Keratinocyte (primary cell): Measurements from ENCODE around the gene SKIC8. TPM values are rescaled to one million over a fixed set of nuclear protein-coding genes. Genes with fewer than 3 reads are reported as not detected.

Experiments
- DNase-seq: peaks from one replicate; pipeline ENCODE4 v3.0.0-alpha.2; 2011; ENCODE audit warnings: low read depth, missing footprints, low spot score
- FAIRE-seq: peaks from 2 replicates; lab custom pipeline; 2011; peaks lifted over from hg19 to GRCh38; lab: Jason Lieb, UNC
- H2AFZ ChIP-seq: 2 replicates; pipeline ENCODE4 v1.6.0; 2012; ENCODE audit warnings: low read length, control low read depth, inconsistent platforms; ENCODE audit not compliant: control insufficient read depth
- H3K27ac ChIP-seq: 2 replicates; pipeline ENCODE4 v1.5.1; 2011; ENCODE audit warnings: low read length; ENCODE audit not compliant: control insufficient read depth, insufficient read depth
- H3K27me3 ChIP-seq: 3 replicates; pipeline ENCODE4 v1.6.0; 2011; ENCODE audit warnings: low read length; ENCODE audit not compliant: control insufficient read depth, insufficient read depth; ENCODE audit errors: extremely low read depth
- H3K36me3 ChIP-seq, 2 experiments: 2 replicates in 1 of 2; 3 replicates in 1 of 2; pipeline ENCODE4 v1.5.1; 2011; ENCODE audit warnings: low read length in 2 of 2, mild to moderate bottlenecking in 1 of 2; ENCODE audit not compliant: control insufficient read depth in 2 of 2, insufficient read depth in 2 of 2; ENCODE audit errors: extremely low read depth in 1 of 2
- H3K4me1 ChIP-seq: 3 replicates; pipeline ENCODE4 v1.5.1; 2011; ENCODE audit warnings: low read length; ENCODE audit not compliant: control insufficient read depth, insufficient read depth; ENCODE audit errors: extremely low read depth
- H3K4me2 ChIP-seq: 3 replicates; pipeline ENCODE4 v1.6.0; 2011; ENCODE audit warnings: low read depth, low read length; ENCODE audit not compliant: control insufficient read depth, insufficient read depth; ENCODE audit errors: extremely low read depth
- H3K4me3 ChIP-seq, 3 experiments: fragments of 200-600 bp in 1 of 3; sonication (generic) in 1 of 3; 2 replicates in 2 of 3; 3 replicates in 1 of 3; pipeline ENCODE4 v1.5.1; 2011 to 2016; ENCODE audit warnings: low read length in 3 of 3, mild to moderate bottlenecking in 3 of 3, control low read depth in 2 of 3, inconsistent platforms in 1 of 3, low read depth in 1 of 3, mixed read lengths in 1 of 3, mixed run types in 1 of 3, moderate library complexity in 1 of 3; ENCODE audit not compliant: control insufficient read depth in 2 of 3, insufficient read depth in 2 of 3; ENCODE audit errors: extremely low read depth in 1 of 3
- H3K79me2 ChIP-seq: 2 replicates; pipeline ENCODE4 v1.6.0; 2012; ENCODE audit warnings: low read length; ENCODE audit not compliant: control insufficient read depth, insufficient read depth
- H3K9ac ChIP-seq: 3 replicates; pipeline ENCODE4 v1.6.0; 2011; ENCODE audit warnings: low read length; ENCODE audit not compliant: control insufficient read depth, insufficient read depth; ENCODE audit errors: extremely low read depth
- H3K9me1 ChIP-seq: 3 replicates; pipeline ENCODE4 v1.6.0; 2011; ENCODE audit warnings: low read length; ENCODE audit not compliant: control insufficient read depth, insufficient read depth; ENCODE audit errors: extremely low read depth
- H3K9me3 ChIP-seq: 2 replicates; pipeline ENCODE4 v1.5.1; 2012; ENCODE audit warnings: low read depth, low read length; ENCODE audit not compliant: control insufficient read depth
- H4K20me1 ChIP-seq: 3 replicates; pipeline ENCODE4 v1.6.0; 2011; ENCODE audit warnings: low read length; ENCODE audit not compliant: control insufficient read depth, insufficient read depth; ENCODE audit errors: extremely low read depth
- EZH2 ChIP-seq: IDR thresholded peaks from one replicate; pipeline ENCODE4 v1.6.1; 2012; ENCODE audit warnings: inconsistent platforms, mild to moderate bottlenecking, low read length, moderate library complexity
- dilution Hi-C: fragments of 300-500 bp; cut with MboI; formaldehyde crosslinking; loops from one replicate; pipeline ENCODE4 v1.7.0; 2020; ENCODE audit warnings: low sequenced_read_pairs; ENCODE audit not compliant: extremely low pct_ligation_motif_present
- polyA plus RNA-seq, 5 experiments: library from polyadenylated mRNA; depleted of rRNA in 3 of 5; stranded (reverse) in 3 of 5; stranded (forward) in 1 of 5; unstranded in 1 of 5; fragments of >200 nt; gene quantifications; 1 replicate in 1 of 5; 2 replicates in 3 of 5; 3 replicates in 1 of 5; pipeline versions ENCODE4 v1.2.1 to v1.2.3, GENCODE V29; 2011 to 2012; ENCODE audit warnings: missing spikeins in 2 of 5, low read depth in 1 of 5, low replicate concordance in 1 of 5
- TF ChIP-seq, protein P1 (sequence below), 3 experiments: IDR thresholded peaks in 1 of 3; conservative IDR thresholded peaks in 1 of 3; optimal IDR thresholded peaks in 1 of 3; 2 replicates in 2 of 3; 3 replicates in 1 of 3; pipeline versions ENCODE3 to v1.5.1; 2011; ENCODE audit warnings: low read length in 3 of 3, mild to moderate bottlenecking in 3 of 3, moderate library complexity in 2 of 3, control low read depth in 1 of 3, inconsistent platforms in 1 of 3; ENCODE audit not compliant: insufficient read depth in 2 of 3; ENCODE audit errors: extremely low read depth in 1 of 3

The SKIC8 gene
- polyA plus RNA-seq, 1 donor (not counting 4 experiments of a cell fraction or from before 2014, with no cell fraction given): 101 TPM

- no peak within 1 kb of the TSS for H2AFZ ChIP-seq
- no peaks in the 10 kb centered on the region for H3K79me2 ChIP-seq
- H4K20me1 ChIP-seq: no peaks in the 10 kb centered on the region
- FAIRE-seq (no peak), DNase-seq (no peak)
- no peaks in the 10 kb centered on the region for H3K36me3 ChIP-seq
- no peak within 1 kb of the TSS for H3K4me2 ChIP-seq
- H3K27ac ChIP-seq: no peak within 1 kb of the TSS
- peaks cover 49% of the 10 kb centered on the region for H3K27me3 ChIP-seq
- dilution Hi-C loops: no loop called here
- no peaks in the 10 kb centered on the region for H3K9me1 ChIP-seq
- no peaks in the 10 kb centered on the region for H3K9me3 ChIP-seq
- peak within 1 kb of the TSS in 1 of 3 experiments; percentile 22 for H3K4me3 ChIP-seq
- H3K9ac ChIP-seq: no peak within 1 kb of the TSS
- H3K4me1 ChIP-seq: no peaks in the 10 kb centered on the region
- peak; percentile 34 for TF ChIP-seq EZH2
- TF ChIP-seq, protein P1, sequence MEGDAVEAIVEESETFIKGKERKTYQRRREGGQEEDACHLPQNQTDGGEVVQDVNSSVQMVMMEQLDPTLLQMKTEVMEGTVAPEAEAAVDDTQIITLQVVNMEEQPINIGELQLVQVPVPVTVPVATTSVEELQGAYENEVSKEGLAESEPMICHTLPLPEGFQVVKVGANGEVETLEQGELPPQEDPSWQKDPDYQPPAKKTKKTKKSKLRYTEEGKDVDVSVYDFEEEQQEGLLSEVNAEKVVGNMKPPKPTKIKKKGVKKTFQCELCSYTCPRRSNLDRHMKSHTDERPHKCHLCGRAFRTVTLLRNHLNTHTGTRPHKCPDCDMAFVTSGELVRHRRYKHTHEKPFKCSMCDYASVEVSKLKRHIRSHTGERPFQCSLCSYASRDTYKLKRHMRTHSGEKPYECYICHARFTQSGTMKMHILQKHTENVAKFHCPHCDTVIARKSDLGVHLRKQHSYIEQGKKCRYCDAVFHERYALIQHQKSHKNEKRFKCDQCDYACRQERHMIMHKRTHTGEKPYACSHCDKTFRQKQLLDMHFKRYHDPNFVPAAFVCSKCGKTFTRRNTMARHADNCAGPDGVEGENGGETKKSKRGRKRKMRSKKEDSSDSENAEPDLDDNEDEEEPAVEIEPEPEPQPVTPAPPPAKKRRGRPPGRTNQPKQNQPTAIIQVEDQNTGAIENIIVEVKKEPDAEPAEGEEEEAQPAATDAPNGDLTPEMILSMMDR (optimal IDR thresholded peaks at IDR 0.05 in 1 of 3, IDR thresholded peaks at IDR 0.05 in 1 of 3, conservative IDR thresholded peaks at IDR 0.05 in 1 of 3; ENCODE audit: extremely low read depth in 1 of 3, insufficient read depth in 2 of 3, low read length in 3 of 3): no peak
These were observed 41.0 kb upstream of the SKIC8 start, which contains the start of gene CRABP1 for GRCh38 chr15:78340231-78341056. TSS of gene CRABP1 (plus strand) at chr15:78340353. CDS start at chr15:78340429, 76 bp downstream.

- Histone ChIP-seq H3K4me1 (no peaks in the 10 kb centered on the region), H3K4me3 (no peak overlapping the region), H3K9me1 (no peaks in the 10 kb centered on the region), H3K27me3 (peaks cover 46% of the 10 kb centered on the region), H3K4me2 (no peak overlapping the region), H3K36me3 (no peaks in the 10 kb centered on the region), H3K9me3 (no peaks in the 10 kb centered on the region), H3K79me2 (no peaks in the 10 kb centered on the region), H3K27ac (no peak overlapping the region), H4K20me1 (no peaks in the 10 kb centered on the region), H3K9ac (no peak overlapping the region), H2AFZ (no peak overlapping the region)
- TF ChIP-seq EZH2: no peak
- TF ChIP-seq, protein P1 (optimal IDR thresholded peaks at IDR 0.05 in 1 of 3, IDR thresholded peaks at IDR 0.05 in 1 of 3, conservative IDR thresholded peaks at IDR 0.05 in 1 of 3; ENCODE audit: extremely low read depth in 1 of 3, insufficient read depth in 2 of 3, low read length in 3 of 3): no peak
- FAIRE-seq (no peak), DNase-seq (no peak)
- dilution Hi-C loops: no loop called here
These were observed 40.1 kb upstream of the SKIC8 start for GRCh38 chr15:78339559-78339958.
